Panc1 (cell line): ENCODE results near the gene INTS4. TPM values are rescaled to one million over a fixed set of nuclear protein-coding genes. Genes with fewer than 3 reads are reported as not detected.

ENCODE experiments used
- ATAC-seq: fragments of 200-7000 bp; cut with Tn5 transposase; 2 replicates; pipeline ENCODE4 v1.9.1; 2020; ENCODE audit warnings: mild to moderate bottlenecking, moderate library complexity
- BruUV-seq: library from RNA; stranded (reverse); fragments of 400-500 nt; replicated peaks from 2 replicates; lab custom pipeline; 2021; lab: Mats Ljungman, UMichigan
- CTCF ChIA-PET: fragments of 300-600 bp; sonication (Branson Sonifier 250); formaldehyde crosslinking; loops from one replicate; lab custom pipeline; 2022; ENCODE audit warnings: antibody characterized with exemption; lab: Charles Lee
- POLR2A ChIA-PET: fragments of 300-600 bp; sonication (Branson Sonifier 250); formaldehyde crosslinking; loops from one replicate; lab custom pipeline; 2022; ENCODE audit warnings: antibody characterized with exemption; lab: Charles Lee
- DNase-seq: peaks from one replicate; pipeline ENCODE4 v3.0.0-alpha.2; 2010; ENCODE audit warnings: low read depth, low spot score
- H3K27ac ChIP-seq: 2 replicates; pipeline ENCODE4 v1.5.1; 2011; ENCODE audit warnings: mild to moderate bottlenecking, low read length, inconsistent platforms
- H3K27me3 ChIP-seq: fragments of 200-500 bp; sonication (Bioruptor generic); 2 replicates; pipeline ENCODE4 v1.6.0; 2014; ENCODE audit warnings: low read length, inconsistent platforms; ENCODE audit not compliant: control insufficient read depth, insufficient read depth
- H3K36me3 ChIP-seq: fragments of 200-500 bp; sonication (Bioruptor generic); 2 replicates; pipeline ENCODE4 v1.5.1; 2014; ENCODE audit warnings: inconsistent platforms, mild to moderate bottlenecking, low read length, moderate library complexity; ENCODE audit not compliant: control insufficient read depth, insufficient read depth
- H3K4me1 ChIP-seq: 2 replicates; pipeline ENCODE4 v1.5.1; 2011; ENCODE audit warnings: inconsistent platforms, mild to moderate bottlenecking, low read length, moderate library complexity; ENCODE audit not compliant: control insufficient read depth, insufficient read depth
- H3K4me3 ChIP-seq, 2 experiments: 2 replicates each; pipeline ENCODE4 v1.5.1; 2011 to 2012; ENCODE audit warnings: low read depth in 2 of 2, low read length in 2 of 2, mild to moderate bottlenecking in 2 of 2, inconsistent platforms in 1 of 2, moderate library complexity in 1 of 2
- H3K9me3 ChIP-seq: fragments of 200-500 bp; sonication (Bioruptor generic); 2 replicates; pipeline ENCODE4 v1.5.1; 2014; ENCODE audit warnings: low read depth, mild to moderate bottlenecking, inconsistent platforms, low read length, moderate library complexity; ENCODE audit not compliant: control insufficient read depth, insufficient read depth
- CTCF ChIP-seq: fragments of 450-650 bp; IDR thresholded peaks from 2 replicates; pipeline ENCODE4 v1.5.1; 2017; ENCODE audit warnings: mild to moderate bottlenecking
- POLR2AphosphoS5 ChIP-seq: IDR thresholded peaks from 2 replicates; pipeline ENCODE4 v1.6.1; 2012; ENCODE audit warnings: mild to moderate bottlenecking, low read depth, low read length, moderate library complexity
- REST ChIP-seq, 2 experiments: IDR thresholded peaks; 2 replicates each; pipeline ENCODE4 v1.6.1; 2011 to 2012; ENCODE audit warnings: low read depth in 2 of 2, control low read depth in 1 of 2, low read length in 1 of 2, mild to moderate bottlenecking in 1 of 2, moderate library complexity in 1 of 2; ENCODE audit not compliant: insufficient read depth in 1 of 2
- SIN3A ChIP-seq: IDR thresholded peaks from 2 replicates; pipeline ENCODE4 v1.6.1; 2012; ENCODE audit warnings: low read depth, mild to moderate bottlenecking, low read length, moderate library complexity, borderline replicate concordance; ENCODE audit not compliant: insufficient read depth
- TCF7L2 ChIP-seq: IDR thresholded peaks from 2 replicates; pipeline ENCODE4 v1.6.1; 2011; ENCODE audit warnings: mild to moderate bottlenecking, low read depth, low read length, inconsistent platforms
- in situ Hi-C: cut with HindIII; loops from 2 replicates; pipeline ENCODE4 v1.10.0; 2016; ENCODE audit warnings: low sequenced_read_pairs, low pct_unique_long_range_greater_than_20kb
- intact Hi-C: fragments of 100-400 bp; cut with micrococcal nuclease; formaldehyde crosslinking; loops from one replicate; pipeline ENCODE4 v1.10.0; 2022; ENCODE audit not compliant: unreplicated experiment
- total RNA-seq: library from RNA; stranded (reverse); gene quantifications from one replicate; pipeline ENCODE4 v1.2.1, GENCODE V29; 2021; ENCODE audit not compliant: unreplicated experiment

The INTS4 gene
- total RNA-seq, 1 experiment from 2014 or later = 48.2 TPM

- POLR2A ChIA-PET = no interaction called here
- in situ Hi-C loops = no loop called here
- H3K4me1 ChIP-seq = no peaks in the 10 kb centered on the region
- ATAC-seq (no peak), DNase-seq (no peak)
- H3K27me3 ChIP-seq = no peaks in the 10 kb centered on the region
- peaks cover 7% of the 10 kb centered on the region; the same call in 1 of the 2 replicates for H3K36me3 ChIP-seq
- intact Hi-C loops = no loop called here
- TF ChIP-seq REST (IDR thresholded peaks at IDR 0.05; ENCODE audit: insufficient read depth in 1 of 2, low read depth in 2 of 2, low read length in 1 of 2) = no peak
- TF ChIP-seq TCF7L2 = no peak
- no peak for TF ChIP-seq SIN3A
- no peak for TF ChIP-seq CTCF
- TF ChIP-seq POLR2AphosphoS5 = no peak
- no peak overlapping the region for H3K4me3 ChIP-seq
- CTCF ChIA-PET = no interaction called here
- H3K27ac ChIP-seq = no peak overlapping the region
- no TSS peak for BruUV-seq
- no peaks in the 10 kb centered on the region for H3K9me3 ChIP-seq
These were observed 118.4 kb downstream of the INTS4 start for GRCh38 chr11:77876045-77876444.

- H3K27ac ChIP-seq = no peak overlapping the region
- H3K36me3 ChIP-seq = peaks cover 7% of the 10 kb centered on the region; the same call in 1 of the 2 replicates
- BruUV-seq = no TSS peak
- no peak for TF ChIP-seq POLR2AphosphoS5
- no peak for TF ChIP-seq SIN3A
- no peak for TF ChIP-seq TCF7L2
- TF ChIP-seq REST (IDR thresholded peaks at IDR 0.05; ENCODE audit: insufficient read depth in 1 of 2, low read depth in 2 of 2, low read length in 1 of 2) = no peak
- TF ChIP-seq CTCF = no peak
- ATAC-seq = no peak
- in situ Hi-C loops (no loop called here), intact Hi-C loops (no loop called here)
- ChIA-PET CTCF (no interaction called here), POLR2A (interaction anchor here (0.6 kb wide), 1 partner anchor 206 kb away, joined by 3 read pairs; no protein-coding TSS in a partner anchor)
- no peaks in the 10 kb centered on the region for H3K4me1 ChIP-seq
- no peaks in the 10 kb centered on the region for H3K9me3 ChIP-seq
- H3K4me3 ChIP-seq = no peak overlapping the region
- no peak for DNase-seq
- H3K27me3 ChIP-seq = no peaks in the 10 kb centered on the region
These were observed 120.3 kb downstream of the INTS4 start for GRCh38 chr11:77874206-77874605.
